TTC549 (cell line): ENCODE data around the gene EFNA5.

ENCODE experiments used
- FAIRE-seq: peaks from 2 replicates; lab custom pipeline; 2012; peaks lifted over from hg19 to GRCh38; lab: Jason Lieb, UNC

The EFNA5 gene

DNA sequence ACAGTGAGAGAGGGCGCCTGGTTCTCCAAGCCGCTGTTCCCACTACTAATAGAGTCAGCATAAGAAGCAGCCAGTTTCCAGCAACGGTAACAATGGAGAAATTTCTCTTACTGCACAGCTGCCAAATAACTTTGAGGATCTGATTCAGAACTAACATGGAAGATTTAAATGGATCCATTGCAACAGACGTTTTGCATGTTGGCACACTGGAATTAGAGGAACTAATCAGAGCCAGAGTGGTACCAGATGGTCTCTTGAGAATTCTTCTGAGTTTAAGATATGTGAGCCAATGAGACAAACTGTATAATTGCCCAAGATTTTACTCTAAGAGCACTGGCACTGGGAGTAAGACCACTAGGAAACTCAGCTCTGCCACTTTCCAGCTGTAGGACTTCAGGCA is 186.5 kb downstream of the EFNA5 start:
- FAIRE-seq, result no peak

- FAIRE-seq, result no peak
Measured at GRCh38 chr5:107483231-107484024, 187.3 kb downstream of the EFNA5 start.

GRCh38 chr5:107478068-107478641 is 192.6 kb downstream of the EFNA5 start:
- no peak for FAIRE-seq

GRCh38 chr5:107477492-107477891 is 193.2 kb downstream of the EFNA5 start:
- FAIRE-seq, result no peak

DNA sequence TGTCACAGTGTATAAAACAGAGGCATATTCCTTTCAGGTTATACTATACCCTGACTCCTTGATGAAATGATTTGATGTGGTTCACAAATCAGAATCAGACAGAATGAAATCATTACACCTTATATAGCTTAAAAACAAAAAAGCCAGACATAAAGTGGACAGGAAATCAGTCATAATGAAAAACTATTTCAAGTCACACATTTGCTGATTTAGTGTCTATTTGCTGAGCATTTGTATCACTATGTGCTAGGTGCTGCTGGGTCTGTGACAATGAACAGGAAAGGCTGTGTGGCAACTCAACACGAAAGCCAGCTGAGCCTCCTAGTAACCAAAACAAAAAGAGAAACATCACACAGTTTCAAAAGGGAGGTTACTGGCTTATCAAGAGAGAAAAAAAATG is 194.0 kb downstream of the EFNA5 start:
- no peak for FAIRE-seq

DNA sequence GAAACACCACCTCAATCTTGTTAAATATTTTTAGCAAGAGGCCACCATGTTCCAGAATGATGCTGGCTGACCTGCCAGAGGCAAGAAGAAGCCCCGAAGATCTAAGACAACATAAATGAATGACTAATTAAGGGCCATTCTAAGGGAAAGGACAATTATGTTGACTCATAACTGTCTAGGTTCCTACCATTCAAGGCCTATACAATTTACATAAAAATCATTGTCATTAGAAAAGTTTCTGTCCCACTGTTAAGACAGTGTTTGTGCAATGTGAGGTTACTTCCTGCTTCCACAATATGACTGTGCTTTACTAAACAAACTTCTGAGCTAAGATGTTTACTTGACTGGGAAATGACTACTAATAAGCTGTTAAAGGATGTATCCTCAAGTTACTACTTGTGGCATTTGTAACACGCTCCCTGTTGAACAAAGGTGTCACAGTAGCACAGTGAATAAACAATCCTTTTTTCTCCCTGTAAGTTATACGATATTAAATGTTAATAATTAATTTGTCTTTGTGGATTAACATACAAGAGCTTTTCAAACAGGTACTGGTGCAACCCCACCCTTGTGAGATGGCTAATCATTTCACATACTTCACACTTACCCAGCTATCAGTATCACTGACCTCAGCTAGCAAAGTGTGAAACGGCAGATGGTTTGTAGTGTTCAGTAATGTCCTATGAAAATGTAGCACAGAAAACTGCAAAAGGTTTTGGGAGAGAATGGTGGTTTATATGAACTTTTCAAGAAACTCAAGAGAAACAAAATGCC is 195.8 kb downstream of the EFNA5 start:
- FAIRE-seq, result no peak

DNA sequence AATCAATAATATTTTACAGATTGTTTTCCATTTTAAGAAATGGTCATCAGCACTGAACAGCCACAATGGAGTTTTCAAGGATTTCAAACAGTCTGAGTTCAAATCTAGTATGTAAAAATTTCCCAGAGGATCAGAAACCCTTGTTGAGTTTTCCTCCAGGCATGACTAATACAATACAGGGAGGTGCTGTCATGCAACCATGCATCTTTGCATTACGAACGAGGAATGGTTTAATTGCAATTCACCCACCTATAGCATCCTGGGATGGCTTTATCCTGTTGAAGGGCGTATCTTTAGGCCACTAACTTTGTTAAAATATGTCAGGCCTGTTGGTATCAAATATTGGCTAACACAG is 196.4 kb downstream of the EFNA5 start:
- no peak for FAIRE-seq

GRCh38 chr5:107472620-107473064 is 198.1 kb downstream of the EFNA5 start:
- no peak for FAIRE-seq

GRCh38 chr5:107470295-107470582 is 200.5 kb downstream of the EFNA5 start:
- no peak for FAIRE-seq

DNA sequence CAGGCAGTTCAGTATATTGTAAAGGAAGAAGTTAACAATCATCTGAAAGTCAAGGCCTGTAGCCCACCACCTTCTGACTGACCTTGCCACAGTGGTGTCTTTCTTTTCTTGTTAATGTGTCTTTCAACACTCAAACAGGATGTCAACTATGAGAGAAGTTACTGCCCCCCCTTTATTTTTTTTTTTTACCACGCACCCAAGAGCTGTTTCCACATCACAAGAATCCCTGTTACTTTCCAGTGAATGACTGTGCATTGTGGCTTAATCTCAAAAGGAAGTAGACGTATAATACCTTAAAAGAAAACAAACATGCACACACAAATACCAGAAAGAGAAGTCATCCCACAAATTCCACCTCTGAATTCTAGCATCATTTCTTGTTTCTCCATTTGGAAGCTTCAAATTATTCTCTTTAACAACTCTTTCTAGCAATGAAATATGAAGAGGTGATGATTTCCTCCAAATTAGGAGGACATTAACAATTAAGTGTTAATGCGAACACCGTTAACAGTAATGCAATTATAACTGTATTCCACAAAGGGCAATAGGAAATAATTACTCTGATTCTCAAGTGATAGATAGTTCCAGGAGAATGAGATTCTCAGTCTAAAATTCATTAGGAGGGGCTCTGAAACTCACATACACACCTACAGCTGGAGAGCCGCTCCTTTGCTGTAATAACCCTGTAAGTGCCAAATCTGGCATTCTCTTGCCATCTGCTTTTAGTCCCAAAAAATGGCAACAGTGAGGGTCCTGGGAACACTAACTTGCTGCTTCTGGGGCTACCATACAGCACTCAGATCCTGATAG is 201.0 kb downstream of the EFNA5 start:
- FAIRE-seq, result no peak

DNA sequence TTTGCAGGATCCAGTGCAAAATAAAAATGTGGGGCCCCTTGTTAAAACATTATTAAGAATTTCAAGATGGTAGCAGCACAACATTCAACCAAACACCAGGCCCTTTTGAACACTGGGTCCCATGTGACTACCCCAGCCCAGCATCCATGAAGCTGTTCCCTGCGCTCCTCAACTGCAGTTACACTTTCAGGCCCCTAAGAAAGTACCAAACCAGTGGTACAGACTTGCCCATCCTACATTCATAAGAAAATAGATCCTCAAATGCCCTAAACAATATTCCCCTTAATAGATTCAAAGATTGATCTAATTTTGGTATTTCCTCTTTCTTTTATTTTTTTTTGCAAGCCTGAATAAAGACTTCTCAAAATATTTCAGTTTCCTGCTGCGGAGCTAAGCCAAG is 201.7 kb downstream of the EFNA5 start:
- no peak for FAIRE-seq

GRCh38 chr5:107468276-107468675 is 202.5 kb downstream of the EFNA5 start:
- no peak for FAIRE-seq

GRCh38 chr5:107467137-107467932 is 203.4 kb downstream of the EFNA5 start:
- FAIRE-seq, result no peak

- FAIRE-seq, result no peak
Measured at GRCh38 chr5:107466233-107466769, 204.4 kb downstream of the EFNA5 start.

- FAIRE-seq, result no peak
Measured at GRCh38 chr5:107464876-107465275, 205.9 kb downstream of the EFNA5 start.

DNA sequence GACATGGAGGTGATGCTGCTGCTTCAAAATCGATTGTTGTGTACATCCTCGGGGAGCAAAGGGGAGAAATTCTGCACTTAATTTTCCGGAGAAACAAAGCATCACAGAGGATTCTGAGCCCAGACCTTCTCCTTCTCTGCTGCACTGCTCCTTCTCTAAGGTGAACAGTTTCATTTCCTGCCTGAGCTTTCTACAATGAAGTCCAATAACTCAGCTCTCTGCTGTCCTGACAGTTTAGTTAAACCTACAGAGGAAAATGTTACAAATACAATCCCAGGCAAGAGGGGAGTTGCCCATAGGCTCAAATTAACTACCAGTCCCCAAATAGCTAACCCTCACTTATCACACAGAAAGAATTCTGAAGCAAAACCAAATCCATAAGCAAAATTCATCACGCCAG is 206.3 kb downstream of the EFNA5 start:
- FAIRE-seq, result no peak

GRCh38 chr5:107463731-107464130 is 207.0 kb downstream of the EFNA5 start:
- FAIRE-seq, result no peak

GRCh38 chr5:107461770-107462169 is 209.0 kb downstream of the EFNA5 start:
- no peak for FAIRE-seq

- no peak for FAIRE-seq
Measured at GRCh38 chr5:107460789-107461188, 209.9 kb downstream of the EFNA5 start.

GRCh38 chr5:107459605-107460004 is 211.1 kb downstream of the EFNA5 start:
- FAIRE-seq, result no peak

DNA sequence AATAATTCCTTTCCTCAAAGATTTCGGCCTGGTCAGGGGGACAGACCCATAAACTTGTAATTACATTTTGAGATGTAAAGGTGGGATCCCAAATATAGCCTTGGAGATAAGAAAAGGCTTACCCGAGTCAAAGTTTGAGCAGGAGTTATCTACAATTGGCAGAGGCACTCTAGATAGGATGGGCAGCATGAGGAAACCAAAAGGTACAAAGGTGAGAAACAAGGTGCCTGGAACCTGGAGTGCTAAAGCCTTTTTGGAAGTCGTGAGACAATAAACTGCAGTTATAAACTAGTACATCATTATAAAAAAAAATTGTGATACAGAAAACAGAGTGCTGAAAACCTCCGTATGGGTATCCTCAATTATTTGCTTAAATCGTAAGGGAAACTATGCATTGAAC is 212.4 kb downstream of the EFNA5 start:
- FAIRE-seq, result no peak

- FAIRE-seq, result no peak
Measured at GRCh38 chr5:107457881-107458280, 212.9 kb downstream of the EFNA5 start.
